Measurements from ENCODE around the gene M1AP.
A peak's percentile ranks its signal among the peaks of the same experiment; 100 is the strongest.

Gene M1AP

GRCh38 chr2:74593826-74594772 is 54.0 kb downstream of the M1AP start:
- TF ChIP-seq EZH2phosphoT487 (IDR thresholded peaks at IDR 0.05; ENCODE audit: borderline replicate concordance, low read length) (no peak), CTCF (IDR thresholded peaks at IDR 0.05; ENCODE audit: low read depth, low read length, poor library complexity, severe bottlenecking) (no peak)
- Histone ChIP-seq H3F3A (ENCODE audit: control insufficient read depth, insufficient read depth) (no peaks in the 10 kb centered on the region), H3K4me2 (ENCODE audit: low read length) (no peak overlapping the region), H3K4me1 (ENCODE audit: control insufficient read depth, low read length) (no peaks in the 10 kb centered on the region), H3K4me3 (ENCODE audit: low read length) (no peak overlapping the region), H3K79me2 (ENCODE audit: control insufficient read depth, low read length) (no peaks in the 10 kb centered on the region), H3K27me3 (ENCODE audit: control insufficient read depth, low read length) (peaks cover 38% of the 10 kb centered on the region), H3K27ac (ENCODE audit: low read depth, low read length) (no peak overlapping the region), H4K20me1 (ENCODE audit: control insufficient read depth, insufficient read depth, low read depth, low read length) (no peaks in the 10 kb centered on the region), H3K36me3 (ENCODE audit: control insufficient read depth, low read length) (no peaks in the 10 kb centered on the region), H3K9me2 (replicated peaks; ENCODE audit: control insufficient read depth, low read length) (no peaks in the 10 kb centered on the region), H3K9me3 (ENCODE audit: control insufficient read depth, insufficient read depth, low read length) (no peaks in the 10 kb centered on the region)

- H3K4me2 ChIP-seq (ENCODE audit: low read length) = no peak overlapping the region
- no peaks in the 10 kb centered on the region for H3K79me2 ChIP-seq (ENCODE audit: control insufficient read depth, low read length)
- no peaks in the 10 kb centered on the region for H3K36me3 ChIP-seq (ENCODE audit: control insufficient read depth, low read length)
- no peak overlapping the region for H3K27ac ChIP-seq (ENCODE audit: low read depth, low read length)
- H3K4me3 ChIP-seq (ENCODE audit: low read length) = no peak overlapping the region
- no peak for TF ChIP-seq CTCF (IDR thresholded peaks at IDR 0.05; ENCODE audit: low read depth, low read length, poor library complexity, severe bottlenecking)
- TF ChIP-seq EZH2phosphoT487 (IDR thresholded peaks at IDR 0.05; ENCODE audit: borderline replicate concordance, low read length) = no peak
- H3K9me2 ChIP-seq (replicated peaks; ENCODE audit: control insufficient read depth, low read length) = no peaks in the 10 kb centered on the region
- no peaks in the 10 kb centered on the region for H4K20me1 ChIP-seq (ENCODE audit: control insufficient read depth, insufficient read depth, low read depth, low read length)
- H3K4me1 ChIP-seq (ENCODE audit: control insufficient read depth, low read length) = peaks cover 6% of the 10 kb centered on the region
- H3K9me3 ChIP-seq (ENCODE audit: control insufficient read depth, insufficient read depth, low read length) = no peaks in the 10 kb centered on the region
- H3F3A ChIP-seq (ENCODE audit: control insufficient read depth, insufficient read depth) = no peaks in the 10 kb centered on the region
- peaks cover 25% of the 10 kb centered on the region for H3K27me3 ChIP-seq (ENCODE audit: control insufficient read depth, low read length)
Observed at GRCh38 chr2:74588664-74589063, 59.5 kb downstream of the M1AP start.

GRCh38 chr2:74587664-74588277 is 60.4 kb downstream of the M1AP start:
- Histone ChIP-seq H4K20me1 (ENCODE audit: control insufficient read depth, insufficient read depth, low read depth, low read length) (no peaks in the 10 kb centered on the region), H3K9me3 (ENCODE audit: control insufficient read depth, insufficient read depth, low read length) (no peaks in the 10 kb centered on the region), H3K9me2 (replicated peaks; ENCODE audit: control insufficient read depth, low read length) (no peaks in the 10 kb centered on the region), H3K36me3 (ENCODE audit: control insufficient read depth, low read length) (no peaks in the 10 kb centered on the region), H3K27me3 (ENCODE audit: control insufficient read depth, low read length) (peaks cover 20% of the 10 kb centered on the region), H3K79me2 (ENCODE audit: control insufficient read depth, low read length) (no peaks in the 10 kb centered on the region), H3K27ac (ENCODE audit: low read depth, low read length) (no peak overlapping the region), H3K4me1 (ENCODE audit: control insufficient read depth, low read length) (peaks cover 6% of the 10 kb centered on the region), H3K4me2 (ENCODE audit: low read length) (no peak overlapping the region), H3F3A (ENCODE audit: control insufficient read depth, insufficient read depth) (no peaks in the 10 kb centered on the region), H3K4me3 (ENCODE audit: low read length) (no peak overlapping the region)
- no peak for TF ChIP-seq EZH2phosphoT487 (IDR thresholded peaks at IDR 0.05; ENCODE audit: borderline replicate concordance, low read length)
- peak; percentile 73 for TF ChIP-seq CTCF (IDR thresholded peaks at IDR 0.05; ENCODE audit: low read depth, low read length, poor library complexity, severe bottlenecking)
